NCI-H1417 (cell line): ENCODE results near the gene SOCS7.

Experiments
- DNase-seq, 3 experiments: peaks; one replicate each; lab custom pipeline; 2025; lab: John Stamatoyannopoulos, UW

SOCS7 gene

GRCh38 chr17:38338053-38338452 lies 13.6 kb upstream of the SOCS7 start:
- no peak for DNase-seq

- no peak for DNase-seq
These were observed 13.1 kb upstream of the SOCS7 start for GRCh38 chr17:38338535-38338934.

GRCh38 chr17:38339891-38340290 lies 11.8 kb upstream of the SOCS7 start:
- DNase-seq, result no peak

- peak; percentile 82 to 96 (median 90) for DNase-seq
These were observed 10.5 kb upstream of the SOCS7 start for GRCh38 chr17:38341035-38341721.

GRCh38 chr17:38342886-38343607 lies 8.6 kb upstream of the SOCS7 start:
- no peak for DNase-seq

- DNase-seq, result peak in 2 of 3 experiments; percentile 50 to 83
These were observed 7.8 kb upstream of the SOCS7 start, which contains the start of gene GPR179 for GRCh38 chr17:38343608-38344419. GPR179 (minus strand) TSS chr17:38343956; CDS start chr17:38343789, 167 bp downstream.

GRCh38 chr17:38344420-38344745 lies 7.3 kb upstream of the SOCS7 start:
- DNase-seq, result no peak

- no peak for DNase-seq
These were observed 5.9 kb upstream of the SOCS7 start for GRCh38 chr17:38345743-38346142.

GRCh38 chr17:38349097-38349730 lies 2.4 kb upstream of the SOCS7 start:
- peak; percentile 77 to 90 (median 81) for DNase-seq

GRCh38 chr17:38350035-38350434 lies 1.6 kb upstream of the SOCS7 start:
- DNase-seq, result no peak

- DNase-seq, result peak in 2 of 3 experiments; percentile 47 to 56
These were observed 821 bp downstream of the SOCS7 start for GRCh38 chr17:38352245-38353085.

GRCh38 chr17:38353086-38353604 lies 1.5 kb downstream of the SOCS7 start:
- peak in 1 of 3 experiments; percentile 55 for DNase-seq

- DNase-seq, result no peak
These were observed 2.0 kb downstream of the SOCS7 start for GRCh38 chr17:38353668-38354067.

- no peak for DNase-seq
These were observed 2.8 kb downstream of the SOCS7 start for GRCh38 chr17:38354466-38354865.

- DNase-seq, result peak in 1 of 3 experiments; percentile 60
These were observed 3.6 kb downstream of the SOCS7 start for GRCh38 chr17:38355251-38355650.

GRCh38 chr17:38357486-38358123 lies 6.0 kb downstream of the SOCS7 start:
- no peak for DNase-seq

GRCh38 chr17:38358586-38359513 lies 7.2 kb downstream of the SOCS7 start:
- no peak for DNase-seq

- DNase-seq, result no peak
These were observed 10.2 kb downstream of the SOCS7 start for GRCh38 chr17:38361694-38362465.

- DNase-seq, result no peak
These were observed 11.4 kb downstream of the SOCS7 start for GRCh38 chr17:38363016-38363415.
